Stomach smooth muscle (tissue), 2 donors: ENCODE measurements around the gene CRYGS.

Source experiments
- H3K27ac ChIP-seq: one replicate; pipeline ENCODE4 v1.7.0; 2013; ENCODE audit warnings: mild to moderate bottlenecking, low read length, inconsistent platforms
- H3K27me3 ChIP-seq, 2 donors: one replicate each; pipeline ENCODE4 v1.7.0; 2013; ENCODE audit warnings: low read length in 2 of 2; ENCODE audit not compliant: insufficient read depth in 2 of 2, control insufficient read depth in 1 of 2
- H3K36me3 ChIP-seq, 2 donors: one replicate each; pipeline ENCODE4 v1.7.0; 2013; ENCODE audit warnings: low read length in 2 of 2; ENCODE audit not compliant: control insufficient read depth in 2 of 2, insufficient read depth in 2 of 2
- H3K4me1 ChIP-seq: one replicate; pipeline ENCODE4 v1.7.0; 2013; ENCODE audit warnings: low read length; ENCODE audit not compliant: control insufficient read depth, insufficient read depth
- H3K4me3 ChIP-seq, 2 donors: one replicate each; pipeline ENCODE4 v1.7.0; 2013; ENCODE audit warnings: low read length in 2 of 2
- H3K9ac ChIP-seq, 2 donors: one replicate each; pipeline ENCODE4 v1.7.0; 2013; ENCODE audit warnings: low read length in 2 of 2, mild to moderate bottlenecking in 1 of 2
- H3K9me3 ChIP-seq, 2 donors: one replicate each; pipeline ENCODE4 v1.7.0; 2013; ENCODE audit warnings: low read length in 2 of 2; ENCODE audit not compliant: control insufficient read depth in 2 of 2
- donor health status: healthy.
- donor health status: Pancreatic carcinoma.

CRYGS gene

GRCh38 chr3:186530415-186530814 lies 13.8 kb downstream of the CRYGS start:
- Histone ChIP-seq H3K27ac (no peak overlapping the region), H3K9me3 (no peaks in the 10 kb centered on the region), H3K27me3 (no peaks in the 10 kb centered on the region), H3K4me1 (peaks cover 2% of the 10 kb centered on the region), H3K9ac (no peak overlapping the region), H3K4me3 (no peak overlapping the region), H3K36me3 (no peaks in the 10 kb centered on the region)

- Histone ChIP-seq H3K4me1 (peaks cover 2% of the 10 kb centered on the region), H3K36me3 (no peaks in the 10 kb centered on the region), H3K27ac (no peak overlapping the region), H3K4me3 (no peak overlapping the region), H3K9ac (no peak overlapping the region), H3K9me3 (no peaks in the 10 kb centered on the region), H3K27me3 (no peaks in the 10 kb centered on the region)
These were observed 14.8 kb downstream of the CRYGS start for GRCh38 chr3:186529201-186529999.

- Histone ChIP-seq H3K36me3 (no peaks in the 10 kb centered on the region), H3K4me1 (peaks cover 2% of the 10 kb centered on the region), H3K27ac (no peak overlapping the region), H3K9ac (no peak overlapping the region), H3K9me3 (no peaks in the 10 kb centered on the region), H3K4me3 (no peak overlapping the region), H3K27me3 (no peaks in the 10 kb centered on the region)
These were observed 17.9 kb downstream of the CRYGS start for GRCh38 chr3:186526256-186526606.

- no peaks in the 10 kb centered on the region for H3K36me3 ChIP-seq
- H3K27ac ChIP-seq = no peak overlapping the region
- H3K27me3 ChIP-seq = no peaks in the 10 kb centered on the region
- H3K9ac ChIP-seq = no peak overlapping the region
- peaks cover 2% of the 10 kb centered on the region for H3K4me1 ChIP-seq
- no peak overlapping the region for H3K4me3 ChIP-seq
- H3K9me3 ChIP-seq = no peaks in the 10 kb centered on the region
These were observed 18.6 kb downstream of the CRYGS start for GRCh38 chr3:186525369-186526255.

GRCh38 chr3:186524616-186525015 lies 19.6 kb downstream of the CRYGS start:
- Histone ChIP-seq H3K36me3 (no peaks in the 10 kb centered on the region), H3K9me3 (no peaks in the 10 kb centered on the region), H3K27me3 (no peaks in the 10 kb centered on the region), H3K27ac (no peak overlapping the region), H3K4me1 (peaks cover 2% of the 10 kb centered on the region), H3K4me3 (no peak overlapping the region), H3K9ac (no peak overlapping the region)

- no peaks in the 10 kb centered on the region for H3K27me3 ChIP-seq
- H3K9ac ChIP-seq = no peak overlapping the region
- H3K9me3 ChIP-seq = no peaks in the 10 kb centered on the region
- peaks cover 2% of the 10 kb centered on the region for H3K4me1 ChIP-seq
- H3K4me3 ChIP-seq = no peak overlapping the region
- H3K27ac ChIP-seq = no peak overlapping the region
- no peaks in the 10 kb centered on the region for H3K36me3 ChIP-seq
These were observed 20.7 kb downstream of the CRYGS start for GRCh38 chr3:186523434-186523833.

GRCh38 chr3:186523022-186523421 lies 21.2 kb downstream of the CRYGS start:
- H3K4me3 ChIP-seq = no peak overlapping the region
- no peaks in the 10 kb centered on the region for H3K9me3 ChIP-seq
- no peaks in the 10 kb centered on the region for H3K36me3 ChIP-seq
- H3K27me3 ChIP-seq = no peaks in the 10 kb centered on the region
- peaks cover 2% of the 10 kb centered on the region for H3K4me1 ChIP-seq
- H3K27ac ChIP-seq = no peak overlapping the region
- no peak overlapping the region for H3K9ac ChIP-seq

GRCh38 chr3:186520957-186521842 lies 23.0 kb downstream of the CRYGS start:
- Histone ChIP-seq H3K9ac (no peak overlapping the region), H3K27ac (no peak overlapping the region)

GRCh38 chr3:186520431-186520830 lies 23.7 kb downstream of the CRYGS start:
- Histone ChIP-seq H3K36me3 (no peaks in the 10 kb centered on the region), H3K4me1 (no peaks in the 10 kb centered on the region), H3K27ac (no peak overlapping the region), H3K9me3 (no peaks in the 10 kb centered on the region), H3K27me3 (peaks cover 0 to 3% of the 10 kb centered on the region in 2 donors), H3K9ac (no peak overlapping the region), H3K4me3 (no peak overlapping the region)

More at GRCh38 chr3:186520957-186521842, 23.0 kb downstream of the CRYGS start:
- Histone ChIP-seq H3K27me3 (peaks cover 0 to 3% of the 10 kb centered on the region in 2 donors), H3K4me3 (no peak overlapping the region), H3K4me1 (peaks cover 2% of the 10 kb centered on the region), H3K9me3 (no peaks in the 10 kb centered on the region), H3K36me3 (no peaks in the 10 kb centered on the region)

GRCh38 chr3:186519021-186519658 lies 25.0 kb downstream of the CRYGS start:
- Histone ChIP-seq H3K9ac (no peak overlapping the region), H3K4me3 (no peak overlapping the region), H3K36me3 (no peaks in the 10 kb centered on the region), H3K4me1 (no peaks in the 10 kb centered on the region), H3K27ac (no peak overlapping the region), H3K27me3 (peaks cover 0 to 3% of the 10 kb centered on the region in 2 donors), H3K9me3 (no peaks in the 10 kb centered on the region)
